Stimulated activated effector memory CD8-positive, alpha-beta T cell treated with anti-CD3 and anti-CD28 coated beads, Interleukin-12 subunit alpha, Interleukin-12 subunit beta, amount 100 ng/mL, for 72 hours (primary cell): Measurements from ENCODE around the gene PLEKHS1.
"Not testable (repeated sequence)": the region's sequence is repeated elsewhere in the genome, so short reads cannot be mapped to it uniquely, and the experiment has no call there.

Source experiments
- ATAC-seq: fragments of 150-1000 bp; cut with Tn5 transposase; 2 replicates; pipeline ENCODE4 v1.10.0; 2021
- DNase-seq, 2 donors: peaks; one replicate each; pipeline ENCODE4 v3.0.0; 2021 to 2022; ENCODE audit warnings: low spot score in 2 of 2
- H3K27ac Mint-ChIP-seq: one replicate; pipeline ENCODE4 v1.8.0; 2022; ENCODE audit warnings: mild to moderate bottlenecking, mixed read lengths
- H3K36me3 Mint-ChIP-seq: one replicate; pipeline ENCODE4 v1.8.0; 2022; ENCODE audit warnings: mild to moderate bottlenecking, mixed read lengths
- H3K4me1 Mint-ChIP-seq: one replicate; pipeline ENCODE4 v1.8.0; 2022; ENCODE audit warnings: mixed read lengths
- H3K4me3 Mint-ChIP-seq: one replicate; pipeline ENCODE4 v1.8.0; 2022; ENCODE audit warnings: mild to moderate bottlenecking, mixed read lengths
- H3K9me3 Mint-ChIP-seq: one replicate; pipeline ENCODE4 v1.8.0; 2022; ENCODE audit warnings: mixed read lengths

PLEKHS1 gene

DNA sequence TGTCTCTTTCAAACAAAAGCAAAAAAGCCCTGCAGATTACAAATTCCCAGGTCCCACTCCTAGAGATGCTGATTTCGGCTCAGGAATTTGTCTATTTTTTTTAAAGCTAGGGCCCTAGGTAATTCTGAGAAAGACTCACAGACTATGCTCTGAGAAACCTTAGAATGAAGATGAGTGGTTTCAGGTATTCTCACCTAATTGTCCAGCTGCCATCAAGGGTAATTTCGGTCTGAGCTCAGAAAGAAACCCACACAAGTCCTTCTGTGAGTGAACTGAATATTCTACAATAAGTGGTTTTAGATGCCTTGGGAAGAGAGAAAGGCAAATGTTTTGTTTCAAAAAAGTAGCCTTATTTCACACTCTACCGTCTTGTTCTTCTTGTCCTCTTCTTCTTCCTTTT, 56.7 kb downstream of the PLEKHS1 start:
- Mint-ChIP-seq H3K4me1 (no peaks in the 10 kb centered on the region), H3K27ac (no peak overlapping the region), H3K36me3 (no peaks in the 10 kb centered on the region), H3K9me3 (no peaks in the 10 kb centered on the region), H3K4me3 (no peak overlapping the region)
- DNase-seq (no peak), ATAC-seq (no peak)

DNA sequence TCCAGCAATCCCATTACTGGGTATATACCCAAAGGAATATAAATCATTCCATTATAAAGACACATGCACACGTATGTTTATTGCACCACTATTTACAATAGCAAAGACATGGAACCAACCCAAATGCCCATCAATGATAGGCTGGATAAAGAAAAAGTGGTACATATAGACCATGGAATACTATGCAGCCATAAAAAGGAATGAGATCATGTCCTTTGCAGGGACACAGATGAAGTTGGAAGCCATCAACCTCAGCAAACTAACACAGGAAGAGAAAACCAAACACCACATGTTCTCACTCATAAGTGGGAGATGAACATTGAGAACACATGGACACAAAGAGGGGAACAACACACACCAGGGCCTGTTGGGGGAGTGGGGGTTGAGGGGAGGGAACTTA, 63.2 kb downstream of the PLEKHS1 start:
- ATAC-seq, DNase-seq, H3K36me3 Mint-ChIP-seq, H3K4me1 Mint-ChIP-seq, H3K4me3 Mint-ChIP-seq, H3K27ac Mint-ChIP-seq, H3K9me3 Mint-ChIP-seq: not testable (repeated sequence)

DNA sequence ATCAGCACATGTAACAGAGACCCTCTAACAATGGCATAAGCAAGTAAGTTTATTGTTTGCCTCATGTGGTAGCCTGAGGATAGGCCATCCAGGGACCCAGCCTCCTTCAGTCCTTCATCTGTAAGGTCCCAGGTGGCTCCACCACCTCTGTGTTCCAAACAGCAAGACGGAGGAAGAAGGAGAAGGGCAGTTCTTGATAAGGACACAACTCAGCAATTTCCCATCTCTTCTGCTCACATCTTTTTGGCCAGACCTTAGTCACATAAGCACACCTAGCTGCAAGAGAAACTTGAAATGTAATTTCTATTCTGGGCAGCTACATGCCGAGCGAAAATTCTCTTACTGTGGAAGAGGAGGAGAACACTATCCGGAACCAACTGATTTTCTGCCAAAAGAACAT, 68.5 kb downstream of the PLEKHS1 start:
- DNase-seq (no peak), ATAC-seq (no peak)
- H3K4me3 Mint-ChIP-seq, result no peak overlapping the region
- no peaks in the 10 kb centered on the region for H3K4me1 Mint-ChIP-seq
- no peaks in the 10 kb centered on the region for H3K36me3 Mint-ChIP-seq
- H3K9me3 Mint-ChIP-seq, result no peaks in the 10 kb centered on the region
- H3K27ac Mint-ChIP-seq, result no peak overlapping the region

DNA sequence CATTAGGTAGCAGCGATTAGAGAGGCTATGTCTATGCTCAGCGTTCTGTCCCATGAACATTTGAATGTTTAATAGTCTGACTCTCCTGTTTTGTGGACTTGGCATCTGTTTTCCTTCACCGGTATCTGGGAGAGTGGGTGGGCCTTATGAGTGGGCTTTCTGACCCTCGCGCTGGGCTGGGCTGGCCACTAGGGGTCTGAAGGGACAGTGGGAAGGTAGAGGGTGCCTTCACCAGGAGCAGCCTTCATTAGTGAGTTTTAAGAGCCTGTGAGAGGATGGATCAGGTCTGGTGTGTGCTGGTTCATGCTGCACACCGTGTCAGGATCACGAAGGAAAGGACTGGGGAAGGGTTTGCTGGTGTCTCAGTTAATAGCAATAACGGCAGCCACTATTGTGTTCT, 69.0 kb downstream of the PLEKHS1 start:
- Mint-ChIP-seq H3K4me1 (no peaks in the 10 kb centered on the region), H3K27ac (no peak overlapping the region), H3K9me3 (no peaks in the 10 kb centered on the region), H3K4me3 (no peak overlapping the region), H3K36me3 (no peaks in the 10 kb centered on the region)
- ATAC-seq, result no peak
- no peak for DNase-seq

DNA sequence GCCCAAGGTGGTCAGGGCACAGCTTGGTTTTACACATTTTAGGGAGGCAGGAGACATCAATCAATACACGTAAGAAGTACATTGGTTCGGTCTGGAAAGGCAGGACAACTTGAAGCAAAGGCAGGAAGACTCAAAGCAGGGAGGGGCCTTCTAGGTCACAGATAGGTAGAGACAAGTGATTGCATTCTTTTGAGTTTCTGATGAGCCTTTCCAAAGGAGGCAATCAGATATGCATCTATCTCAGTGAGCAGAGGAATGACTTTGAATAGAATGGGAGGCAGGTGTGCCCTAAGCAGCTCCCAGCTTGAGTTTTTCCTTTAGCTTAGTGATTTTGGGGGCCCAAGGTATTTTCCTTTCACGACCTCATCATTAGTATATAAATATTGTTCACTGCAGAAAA, 69.8 kb downstream of the PLEKHS1 start:
- ATAC-seq, H3K9me3 Mint-ChIP-seq, H3K4me3 Mint-ChIP-seq, H3K27ac Mint-ChIP-seq, H3K36me3 Mint-ChIP-seq, H3K4me1 Mint-ChIP-seq, DNase-seq: not testable (repeated sequence)

DNA sequence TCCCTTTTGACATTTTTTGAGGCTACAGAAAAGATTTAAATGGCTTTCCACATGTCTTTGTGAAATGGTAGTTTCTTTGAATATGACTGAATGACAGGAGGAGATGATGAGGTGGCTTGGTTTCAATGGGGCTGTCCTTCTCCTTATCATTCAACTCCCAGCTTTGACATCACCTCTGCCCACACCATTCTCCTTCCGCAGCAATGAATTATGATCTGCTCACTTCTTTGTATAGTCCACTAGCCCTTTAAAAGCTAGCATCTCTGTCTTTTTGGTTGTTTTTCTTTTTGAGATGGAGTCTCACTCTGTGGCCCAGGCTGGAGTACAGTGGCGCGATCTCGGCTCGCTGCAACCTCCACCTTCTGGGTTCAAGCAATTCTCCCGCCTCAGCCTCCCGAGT, 70.7 kb downstream of the PLEKHS1 start:
- H3K9me3 Mint-ChIP-seq, result no peaks in the 10 kb centered on the region
- H3K36me3 Mint-ChIP-seq, result no peaks in the 10 kb centered on the region
- ATAC-seq, result no peak
- H3K27ac Mint-ChIP-seq, result no peak overlapping the region
- no peak for DNase-seq
- no peaks in the 10 kb centered on the region for H3K4me1 Mint-ChIP-seq
- H3K4me3 Mint-ChIP-seq, result no peak overlapping the region

DNA sequence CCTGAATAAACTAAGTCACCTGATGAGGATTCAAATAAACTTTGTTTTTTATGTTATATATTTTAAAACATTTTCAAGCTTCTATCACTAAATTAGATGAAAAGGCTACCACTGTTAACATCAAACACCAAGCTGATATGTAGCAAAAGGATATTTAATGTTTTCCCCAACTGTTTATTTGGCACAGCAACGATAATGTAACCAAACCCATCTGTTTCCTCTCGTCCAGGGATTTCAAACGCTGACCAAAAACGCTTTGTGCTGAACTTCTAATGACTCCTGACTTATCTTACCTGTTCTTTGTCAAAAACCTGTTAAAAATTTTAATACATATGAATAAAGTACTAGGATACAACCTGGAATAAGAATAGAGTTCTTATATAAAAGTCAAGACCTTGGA, 71.9 kb downstream of the PLEKHS1 start:
- Mint-ChIP-seq H3K4me3 (no peak overlapping the region), H3K4me1 (no peaks in the 10 kb centered on the region)
- ATAC-seq, result no peak

DNA sequence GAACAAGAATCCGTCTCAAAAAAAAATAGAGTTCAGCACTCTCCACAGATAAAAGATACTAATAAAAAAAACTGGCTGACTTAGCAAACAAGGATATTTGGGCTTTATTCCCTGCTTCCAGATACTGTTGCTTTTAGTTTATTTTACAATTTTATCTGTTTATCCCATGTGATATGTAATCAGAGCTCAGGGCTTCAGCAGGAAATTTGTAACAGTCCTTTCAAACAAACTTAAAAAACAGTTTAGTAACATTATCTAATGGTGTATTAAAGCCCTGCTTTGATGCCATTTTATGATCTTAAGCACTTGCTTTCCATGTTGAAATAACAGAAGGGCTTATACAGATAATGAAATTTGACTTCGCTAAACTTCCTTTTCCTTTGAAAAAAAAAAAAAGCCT, 74.3 kb downstream of the PLEKHS1 start:
- Mint-ChIP-seq H3K9me3 (no peaks in the 10 kb centered on the region), H3K27ac (no peak overlapping the region), H3K4me1 (no peaks in the 10 kb centered on the region), H3K4me3 (no peak overlapping the region), H3K36me3 (no peaks in the 10 kb centered on the region)
- no peak for DNase-seq
- no peak for ATAC-seq

More for the DNA sequence above, 71.9 kb downstream of the PLEKHS1 start:
- DNase-seq, result no peak
- Mint-ChIP-seq H3K27ac (no peak overlapping the region), H3K9me3 (no peaks in the 10 kb centered on the region), H3K36me3 (no peaks in the 10 kb centered on the region)

DNA sequence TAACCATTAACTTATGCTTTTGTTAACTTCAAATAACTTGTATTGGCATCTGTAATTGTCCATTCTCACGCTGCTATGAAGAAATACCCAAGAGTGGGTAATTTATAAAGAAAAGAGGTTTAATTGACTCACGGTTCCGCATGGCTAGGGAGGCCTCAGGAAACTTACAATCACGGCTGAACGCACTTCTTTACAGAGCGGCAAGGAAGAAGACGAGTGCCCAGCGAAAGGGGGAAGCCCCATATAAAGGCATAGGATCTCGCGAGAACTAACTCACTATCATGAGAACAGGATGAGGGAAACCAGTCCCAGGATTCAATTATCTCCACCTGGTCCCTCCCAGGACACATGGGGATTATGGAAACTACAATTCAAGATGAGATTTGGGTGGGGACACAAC, 77.1 kb downstream of the PLEKHS1 start:
- not testable (repeated sequence) for H3K4me3 Mint-ChIP-seq, H3K9me3 Mint-ChIP-seq, H3K36me3 Mint-ChIP-seq, ATAC-seq, DNase-seq, H3K27ac Mint-ChIP-seq, H3K4me1 Mint-ChIP-seq
